DMS114 treated with DMSO at 0.1 percent for 48 hours (cell line): ENCODE data around the gene ADCY1.
"Not testable (repeated sequence)": the region's sequence is repeated elsewhere in the genome, so short reads cannot be mapped to it uniquely, and the experiment has no call there.

ENCODE experiments used
- DNase-seq: peaks from one replicate; lab custom pipeline; 2025; ENCODE audit not compliant: unreplicated experiment; lab: John Stamatoyannopoulos, UW

ADCY1 gene

GRCh38 chr7:45573661-45574415 lies at the start of gene ADCY1:
Gene ADCY1 (plus strand): TSS chr7:45574368. CDS start chr7:45574544, 176 bp downstream.
- no peak for DNase-seq

- DNase-seq: no peak
These were observed 49.7 kb upstream of the ADCY1 start for GRCh38 chr7:45524445-45524844.

- DNase-seq: no peak
These were observed 49.1 kb upstream of the ADCY1 start for GRCh38 chr7:45525057-45525456.

- DNase-seq: no peak
These were observed 30.7 kb upstream of the ADCY1 start for GRCh38 chr7:45543473-45543872.

GRCh38 chr7:45545105-45545710 lies 29.0 kb upstream of the ADCY1 start:
- not testable (repeated sequence) for DNase-seq

- DNase-seq: not testable (repeated sequence)
These were observed 25.3 kb upstream of the ADCY1 start for GRCh38 chr7:45548917-45549316.

GRCh38 chr7:45563401-45563800 lies 10.8 kb upstream of the ADCY1 start:
- no peak for DNase-seq

- DNase-seq: no peak
These were observed 10.2 kb upstream of the ADCY1 start for GRCh38 chr7:45563941-45564461.

- DNase-seq: no peak
These were observed 9.7 kb upstream of the ADCY1 start for GRCh38 chr7:45564485-45564884.

- no peak for DNase-seq
These were observed 9.2 kb upstream of the ADCY1 start for GRCh38 chr7:45564886-45565455.

- no peak for DNase-seq
These were observed 7.8 kb upstream of the ADCY1 start for GRCh38 chr7:45566386-45566785.

GRCh38 chr7:45566961-45567360 lies 7.2 kb upstream of the ADCY1 start:
- no peak for DNase-seq

- DNase-seq: no peak
These were observed 6.5 kb upstream of the ADCY1 start for GRCh38 chr7:45567713-45568112.

GRCh38 chr7:45568536-45569289 lies 5.5 kb upstream of the ADCY1 start:
- DNase-seq: no peak

- DNase-seq: no peak
These were observed 4.9 kb upstream of the ADCY1 start for GRCh38 chr7:45569290-45569685.

- no peak for DNase-seq
These were observed 3.4 kb upstream of the ADCY1 start for GRCh38 chr7:45570797-45571196.

GRCh38 chr7:45573204-45573603 lies 964 bp upstream of the ADCY1 start:
- DNase-seq: no peak

GRCh38 chr7:45574416-45574668 lies 174 bp downstream of the ADCY1 start:
- DNase-seq: no peak

GRCh38 chr7:45574669-45575500 lies 717 bp downstream of the ADCY1 start:
- no peak for DNase-seq

- DNase-seq: no peak
These were observed 1.5 kb downstream of the ADCY1 start for GRCh38 chr7:45575501-45576248.
